ENCODE data around the gene FIGN. TPM values are rescaled to one million over a fixed set of nuclear protein-coding genes. Genes with fewer than 3 reads are reported as not detected.

The FIGN gene
- total RNA-seq, 2 donors from 2014 or later = 0.79 to 1.5 TPM

GRCh38 chr2:163715199-163715598 lies 20.6 kb downstream of the FIGN start:
- no peak for ATAC-seq
- intact Hi-C loops (cut with DNase I, micrococcal nuclease) = no loop called here

GRCh38 chr2:163713534-163714311 lies 22.1 kb downstream of the FIGN start:
- intact Hi-C loops (cut with DNase I, micrococcal nuclease) = no loop called here
- ATAC-seq (no peak), DNase-seq (no peak)

More at GRCh38 chr2:163715199-163715598, 20.6 kb downstream of the FIGN start:
- DNase-seq = no peak

DNA sequence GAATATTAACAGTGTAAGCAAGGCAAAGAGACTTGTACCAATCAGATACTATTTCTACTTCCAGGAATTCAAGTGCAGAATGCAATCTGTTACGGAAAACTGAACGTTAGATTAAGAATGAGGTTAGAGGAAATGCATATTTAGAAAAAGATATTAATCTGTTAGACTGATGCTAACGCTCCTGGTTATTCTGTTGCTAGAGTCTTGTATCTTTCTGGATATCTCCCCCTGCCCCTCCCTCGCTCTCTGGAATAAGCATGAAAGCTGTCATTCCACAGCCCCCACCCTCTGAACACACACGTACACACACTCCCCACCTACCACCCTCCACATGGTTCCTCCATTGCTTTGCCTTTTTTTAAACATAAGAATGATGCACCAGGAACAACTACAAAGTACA lies 24.1 kb downstream of the FIGN start:
- intact Hi-C loops (cut with DNase I, micrococcal nuclease) = no loop called here
- DNase-seq (no peak), ATAC-seq (no peak)

- ATAC-seq (no peak), DNase-seq (no peak)
- intact Hi-C loops (cut with DNase I, micrococcal nuclease) = no loop called here
Observed at GRCh38 chr2:163711258-163711657, 24.6 kb downstream of the FIGN start.

GRCh38 chr2:163709270-163709669 lies 26.5 kb downstream of the FIGN start:
- no peak for ATAC-seq
- DNase-seq = no peak
- intact Hi-C loops (cut with DNase I, micrococcal nuclease) = no loop called here

GRCh38 chr2:163708265-163708664 lies 27.5 kb downstream of the FIGN start:
- ATAC-seq = no peak
- no peak for DNase-seq
- intact Hi-C loops (cut with DNase I, micrococcal nuclease) = no loop called here

GRCh38 chr2:163703386-163703785 lies 32.4 kb downstream of the FIGN start:
- intact Hi-C loops (cut with DNase I, micrococcal nuclease) = no loop called here
- no peak for DNase-seq
- no peak for ATAC-seq

DNA sequence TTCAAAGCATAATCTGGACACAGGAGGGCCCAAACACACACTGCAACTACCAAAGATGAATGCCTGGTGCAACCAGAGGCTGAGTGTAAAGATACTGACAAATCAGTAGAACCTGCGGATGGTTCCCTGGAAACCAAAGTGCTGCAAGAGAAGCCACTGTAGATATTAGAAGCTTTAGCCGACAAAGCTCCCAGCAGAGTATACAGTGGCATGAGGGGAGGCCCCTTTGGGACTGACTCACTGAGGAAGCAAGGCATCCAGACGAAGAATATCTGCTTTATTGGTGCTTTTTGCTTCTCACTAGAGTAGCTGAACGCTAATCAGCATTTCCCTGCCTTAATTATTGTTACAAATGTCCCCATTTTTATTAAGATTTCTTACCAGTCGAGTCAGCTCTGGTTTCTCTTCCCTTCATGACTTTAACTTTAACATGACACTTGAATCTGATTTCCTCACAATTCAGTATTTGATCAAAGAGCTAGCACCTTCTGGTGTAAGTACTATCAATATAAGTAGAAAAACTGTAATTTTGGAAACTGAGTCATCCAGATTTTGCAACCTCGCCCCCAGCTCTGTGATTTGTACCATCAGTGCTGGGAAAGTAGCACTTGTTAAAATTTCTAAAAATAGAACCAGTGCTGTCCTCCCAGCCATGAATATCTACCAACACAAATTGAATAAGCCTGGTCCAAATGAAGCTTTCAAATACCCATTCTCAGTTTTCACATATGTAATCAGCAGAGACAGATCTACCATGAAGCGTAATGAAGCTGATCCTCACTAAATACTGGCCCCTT lies 34.2 kb downstream of the FIGN start:
- ATAC-seq = no peak
- intact Hi-C loops (cut with DNase I, micrococcal nuclease) = no loop called here
- no peak for DNase-seq

GRCh38 chr2:163698857-163699256 lies 37.0 kb downstream of the FIGN start:
- ATAC-seq (no peak), DNase-seq (no peak)
- intact Hi-C loops (cut with DNase I, micrococcal nuclease) = no loop called here

DNA sequence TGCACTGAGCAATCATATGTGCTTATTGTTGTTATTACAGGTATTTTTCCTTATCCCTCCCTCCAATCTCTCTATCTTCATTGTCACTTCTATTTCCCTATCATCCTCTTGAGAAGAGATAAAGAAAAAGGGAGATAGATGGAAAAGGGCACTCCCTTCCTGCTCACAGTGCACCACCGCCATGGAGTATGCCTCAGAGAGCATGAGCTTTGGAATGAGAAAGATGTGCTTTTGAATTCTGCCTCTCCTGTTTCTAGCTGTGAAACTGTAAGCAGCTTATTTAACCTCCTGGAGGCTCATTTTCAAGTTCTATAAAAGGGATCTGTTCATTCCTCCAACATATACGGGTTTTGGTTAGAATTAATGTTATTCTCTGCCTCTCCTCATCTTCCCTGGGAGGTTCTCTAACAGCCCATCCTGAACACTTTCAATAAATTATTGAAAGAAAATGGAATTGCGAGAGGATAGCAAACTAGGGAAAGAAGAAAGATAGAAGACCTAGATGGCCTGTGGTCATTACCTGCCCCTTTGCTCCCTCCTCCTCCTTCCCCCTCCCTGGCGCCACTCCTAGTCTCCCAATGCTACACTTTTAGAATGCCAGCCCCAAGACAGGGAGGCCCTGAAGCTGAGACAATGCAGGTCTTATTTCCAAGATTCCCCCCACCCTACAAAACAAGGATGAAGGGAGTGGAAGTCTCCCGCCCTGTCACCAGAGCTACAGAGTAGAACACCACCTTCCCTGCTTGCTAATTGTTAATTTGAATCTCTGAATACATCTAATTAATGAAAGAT lies 37.8 kb downstream of the FIGN start:
- DNase-seq (no peak), ATAC-seq (no peak)
- intact Hi-C loops (cut with DNase I, micrococcal nuclease) = no loop called here

DNA sequence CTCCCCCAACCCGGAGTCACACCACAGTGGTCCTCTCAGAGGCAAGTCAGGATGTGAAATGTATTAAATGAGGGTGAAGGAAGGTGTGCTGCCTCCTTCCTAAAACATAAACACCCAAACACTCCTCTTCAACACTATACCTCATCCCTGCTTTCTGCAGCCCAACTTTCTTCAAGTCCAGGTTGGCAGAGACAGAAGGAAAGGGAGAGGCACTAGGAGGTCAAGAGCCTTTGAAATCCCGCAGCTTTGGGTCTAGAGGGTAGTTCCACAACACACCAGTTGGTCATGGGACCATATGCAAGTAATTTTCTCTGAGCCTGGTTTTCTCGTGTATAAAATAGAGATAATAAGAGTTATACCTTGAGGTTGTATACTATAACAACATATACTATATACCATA lies 38.4 kb downstream of the FIGN start:
- no peak for ATAC-seq
- no peak for DNase-seq
- intact Hi-C loops (cut with DNase I, micrococcal nuclease) = no loop called here

DNA sequence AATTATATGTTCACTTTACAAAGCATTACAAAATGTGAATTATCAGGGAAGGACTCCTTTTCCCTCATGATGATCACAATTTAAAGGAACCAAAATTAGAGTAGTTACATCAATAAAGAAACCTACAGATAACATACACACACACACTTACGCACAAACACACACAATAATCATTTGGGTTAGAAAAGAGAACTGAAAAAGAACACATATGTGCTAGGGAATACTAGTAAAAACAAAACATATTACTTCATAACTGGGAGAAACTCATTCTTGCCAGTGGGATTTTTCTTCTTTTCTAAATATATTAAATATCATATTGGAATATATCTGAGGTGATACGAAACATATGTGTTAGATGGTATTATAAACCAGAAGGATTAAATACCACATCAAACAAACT lies 42.3 kb downstream of the FIGN start:
- no peak for DNase-seq
- intact Hi-C loops (cut with DNase I, micrococcal nuclease) = no loop called here
- ATAC-seq = no peak

- ATAC-seq (no peak), DNase-seq (no peak)
- intact Hi-C loops (cut with DNase I, micrococcal nuclease) = no loop called here
Observed at GRCh38 chr2:163692611-163693482, 43.0 kb downstream of the FIGN start.

DNA sequence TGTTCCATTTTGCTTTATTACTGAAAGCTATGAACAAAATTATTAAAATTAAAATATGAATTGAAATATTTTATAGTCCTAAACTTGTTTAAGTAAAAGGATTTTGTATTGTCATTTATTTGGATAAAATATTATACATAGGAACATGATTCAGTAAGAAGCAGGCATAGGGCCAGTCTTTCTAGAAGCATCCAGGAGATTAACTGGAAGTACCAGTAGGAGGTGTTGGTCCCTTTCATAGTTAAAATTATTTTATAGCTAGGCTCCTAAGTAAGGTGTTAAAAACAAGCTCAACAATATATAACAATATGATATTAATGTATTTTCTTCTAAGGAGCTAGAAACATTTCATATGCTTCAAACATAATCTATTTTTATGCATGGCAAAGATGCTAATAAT lies 43.7 kb downstream of the FIGN start:
- intact Hi-C loops (cut with DNase I, micrococcal nuclease) = no loop called here
- DNase-seq (no peak), ATAC-seq (no peak)

GRCh38 chr2:163690896-163691295 lies 44.9 kb downstream of the FIGN start:
- no peak for DNase-seq
- intact Hi-C loops (cut with DNase I, micrococcal nuclease) = no loop called here
- no peak for ATAC-seq

DNA sequence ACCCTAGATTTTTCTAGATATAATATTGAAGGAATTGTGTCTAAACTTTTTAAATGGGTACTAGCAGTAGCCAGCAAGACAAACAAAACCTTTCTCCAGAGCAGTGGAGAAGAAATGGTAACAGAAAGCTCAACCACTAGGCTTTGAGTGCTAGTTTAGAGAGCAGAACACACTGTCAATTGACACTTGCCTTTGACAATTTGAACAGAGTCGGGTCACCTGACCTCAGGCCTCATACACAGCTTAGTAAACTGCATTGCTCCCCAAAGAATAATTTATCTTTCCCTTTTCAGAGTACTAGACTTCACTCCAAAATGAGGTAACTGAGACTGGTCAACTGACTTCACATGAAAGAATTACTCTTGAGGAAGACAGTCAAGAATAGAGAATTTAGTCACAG lies 48.6 kb downstream of the FIGN start:
- DNase-seq (no peak), ATAC-seq (no peak)
- intact Hi-C loops (cut with DNase I, micrococcal nuclease) = no loop called here

- intact Hi-C loops (cut with DNase I, micrococcal nuclease) = no loop called here
- ATAC-seq (no peak), DNase-seq (no peak)
Observed at GRCh38 chr2:163686289-163686688, 49.5 kb downstream of the FIGN start.

DNA sequence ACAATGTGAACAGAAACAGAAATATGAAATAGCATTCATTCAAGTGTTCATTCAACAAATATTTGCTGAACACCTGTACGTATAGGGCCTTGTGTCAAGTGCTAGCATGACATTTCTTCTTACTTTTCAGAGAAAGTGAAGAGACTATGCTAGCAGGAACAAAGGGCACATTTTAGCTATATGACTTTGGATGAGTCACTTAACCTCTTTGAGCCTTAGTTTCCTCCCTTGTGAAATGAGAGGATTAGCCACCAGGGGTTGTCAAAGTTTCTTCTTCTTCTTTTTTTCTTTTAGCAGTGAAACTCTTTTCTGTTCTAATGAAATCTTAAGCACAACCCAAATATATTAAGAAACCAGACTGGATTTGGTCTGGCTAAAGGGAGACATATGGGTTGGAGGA lies 53.1 kb downstream of the FIGN start:
- intact Hi-C loops (cut with DNase I, micrococcal nuclease) = no loop called here
- no peak for DNase-seq
- no peak for ATAC-seq

DNA sequence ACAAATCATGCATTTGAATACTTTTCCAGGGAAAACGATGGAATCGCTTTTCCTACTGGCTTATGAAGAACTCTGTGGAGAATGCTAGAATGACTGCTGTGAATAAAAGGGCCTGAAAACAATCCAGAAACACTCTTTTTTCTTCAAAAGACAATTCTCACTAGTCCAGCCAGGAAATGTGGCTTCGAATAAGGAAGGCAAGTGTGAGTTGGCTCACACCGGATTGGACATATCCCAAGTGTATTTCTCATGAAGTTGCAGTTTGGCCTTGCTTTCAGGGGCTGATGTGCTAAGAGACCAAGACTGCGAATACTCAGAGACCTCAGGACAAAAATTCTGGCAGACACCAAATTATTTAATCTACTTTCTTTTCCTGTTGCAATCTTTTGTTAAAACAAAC lies 54.1 kb downstream of the FIGN start:
- intact Hi-C loops (cut with DNase I, micrococcal nuclease) = no loop called here
- ATAC-seq (no peak), DNase-seq (peak in 1 of 2 donors; percentile 30)

All from left colon (tissue), 2 donors.